Measurements from ENCODE around the gene HOXD11.

Gene HOXD11

DNA sequence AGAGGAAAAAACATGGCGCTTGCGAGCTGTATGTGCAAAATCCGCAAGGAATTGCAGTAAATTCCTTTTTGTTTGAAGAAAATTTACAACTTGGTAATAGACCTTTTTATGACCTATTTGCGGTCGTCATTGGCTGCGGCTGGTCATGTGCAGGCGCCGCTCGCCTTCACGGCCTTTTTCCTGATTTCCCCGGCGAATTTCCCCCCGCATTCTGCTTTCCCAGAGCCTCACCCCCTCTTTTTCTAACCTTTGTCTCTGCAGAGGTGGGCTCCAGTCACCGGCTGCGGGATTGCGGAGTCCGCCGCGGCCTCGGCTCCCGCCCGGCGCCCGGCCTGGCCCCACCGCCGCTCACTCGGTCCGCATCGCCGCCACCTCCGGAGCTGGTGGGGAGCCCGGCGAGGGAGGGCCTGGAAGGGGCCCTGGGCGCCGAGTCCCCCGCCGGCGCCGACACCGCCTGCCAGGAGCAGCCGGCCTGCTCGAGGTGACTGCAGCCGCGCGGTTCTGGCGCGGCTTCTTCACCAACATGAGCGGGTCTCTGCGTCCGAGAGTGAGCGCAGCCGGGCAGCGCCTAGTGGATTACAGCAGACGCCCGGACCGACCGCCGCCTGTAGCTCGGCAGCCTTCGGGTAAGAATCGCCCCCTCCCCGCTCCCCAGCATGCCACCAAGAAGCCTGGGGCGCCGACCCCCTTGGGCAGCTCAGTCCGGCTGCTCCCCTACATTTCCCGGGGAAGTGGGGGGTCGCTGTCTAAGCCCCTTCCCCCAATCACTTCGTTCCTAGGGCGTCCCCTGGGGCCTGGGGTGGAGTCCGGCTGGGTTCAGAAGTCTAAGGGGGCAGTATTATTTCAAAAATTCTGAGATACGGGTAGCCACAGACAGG is 29.5 kb downstream of the HOXD11 start:
- no peak for DNase-seq

DNA sequence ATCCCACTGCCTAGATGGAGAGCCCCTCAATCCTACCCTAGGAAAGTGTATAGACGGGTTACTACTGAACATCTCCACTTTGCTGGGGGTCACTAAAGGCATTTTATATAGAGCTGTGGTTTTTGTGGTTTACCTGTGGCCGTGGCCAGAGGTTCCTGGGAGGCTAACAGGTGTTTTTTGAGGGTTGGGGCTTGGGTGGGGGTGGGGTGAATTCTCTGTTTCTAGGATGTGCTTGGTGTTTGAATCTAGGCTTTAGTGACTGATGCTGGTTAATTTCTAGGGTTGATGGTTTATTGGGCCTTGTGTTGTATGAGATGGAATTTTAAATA is 30.1 kb downstream of the HOXD11 start:
- DNase-seq = no peak

- no peak for DNase-seq
Observed at GRCh38 chr2:176137906-176138305, 30.8 kb downstream of the HOXD11 start.

DNA sequence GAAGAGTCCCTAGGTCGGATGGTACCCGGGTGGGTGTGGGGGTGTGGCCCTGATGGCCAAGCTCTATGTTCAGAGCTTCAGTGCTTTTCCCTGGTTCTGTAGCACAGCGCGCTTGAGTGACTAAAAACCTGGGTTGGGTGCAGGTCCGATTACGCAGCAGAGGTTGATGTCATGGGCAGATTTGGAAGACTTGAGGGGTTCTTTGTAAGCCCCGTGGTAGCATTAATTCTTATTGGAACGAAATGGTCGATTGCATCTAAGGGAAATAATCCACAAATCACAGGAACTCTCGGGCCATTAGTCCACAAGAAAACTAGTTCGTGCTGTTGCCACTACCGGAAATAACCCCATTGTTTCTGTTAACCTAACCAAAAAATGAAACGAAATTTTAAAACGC is 31.4 kb downstream of the HOXD11 start:
- DNase-seq = no peak

GRCh38 chr2:176138923-176139660 is 32.0 kb downstream of the HOXD11 start:
- no peak for DNase-seq

- no peak for DNase-seq
Observed at GRCh38 chr2:176139661-176140512, 32.8 kb downstream of the HOXD11 start.

- peak in 2 of 4 experiments; percentile 22 to 53 for DNase-seq
Observed at GRCh38 chr2:176140513-176141317, 33.6 kb downstream of the HOXD11 start.

DNA sequence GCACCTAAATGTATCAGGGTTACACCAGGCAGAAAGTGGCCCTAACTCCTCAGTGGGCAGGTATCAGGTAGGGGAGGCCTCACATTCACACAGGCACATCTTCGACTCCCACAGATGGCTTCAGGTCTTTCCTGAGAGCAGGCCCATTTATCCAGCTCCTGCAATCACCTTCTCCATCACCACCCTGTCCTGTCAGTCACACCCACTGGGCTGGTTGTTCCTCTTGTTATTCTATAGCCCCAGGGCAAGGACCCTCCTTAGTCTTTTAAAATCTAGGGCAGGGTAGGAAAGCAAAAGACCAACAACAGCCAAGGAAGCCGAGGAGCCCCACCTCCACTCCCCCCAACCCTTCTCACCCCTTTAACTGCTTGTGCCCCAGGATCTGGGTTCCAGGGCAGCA is 35.2 kb downstream of the HOXD11 start:
- DNase-seq = no peak

DNA sequence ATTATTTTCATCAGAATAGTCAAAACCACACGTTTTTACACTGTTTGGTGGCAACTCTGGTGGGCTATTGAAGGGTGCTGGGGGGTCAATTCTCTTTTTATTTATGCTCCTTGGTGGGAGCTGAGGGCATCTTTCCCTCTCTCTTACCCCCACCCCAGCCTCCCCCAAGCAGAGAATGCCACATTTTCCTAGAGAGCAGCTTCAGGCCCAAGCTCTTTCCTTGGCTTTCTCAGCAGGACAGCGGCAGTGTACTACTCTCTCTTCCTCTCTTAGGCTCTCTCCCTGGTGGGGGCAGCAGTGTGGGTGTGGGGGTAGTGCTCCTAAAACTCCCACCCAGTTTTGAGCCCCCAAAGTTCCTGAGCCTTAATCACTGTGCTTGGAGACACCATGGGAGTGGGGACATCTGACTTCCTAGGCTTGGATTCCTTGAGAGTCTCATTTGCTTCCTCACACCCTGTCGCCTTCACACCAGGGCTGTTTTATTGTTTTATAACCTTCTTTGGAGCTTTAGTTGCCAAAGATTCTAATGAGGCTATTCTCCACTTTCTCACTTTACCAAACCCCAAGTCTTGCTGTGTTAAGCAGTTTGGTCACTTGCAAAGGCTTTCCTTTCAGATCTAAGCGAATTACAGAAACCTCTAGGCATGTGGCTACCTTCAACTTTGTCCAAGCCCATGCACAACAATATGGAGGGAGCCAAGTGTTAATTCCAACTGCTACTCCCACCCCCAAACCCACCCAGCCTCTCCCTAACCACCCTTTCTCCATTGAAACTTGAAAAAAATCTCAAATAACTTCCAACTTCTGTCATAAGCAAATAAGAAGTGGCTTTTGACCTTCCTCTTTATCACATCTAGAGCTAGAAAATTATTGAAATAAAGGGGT is 38.2 kb downstream of the HOXD11 start:
- DNase-seq = no peak

DNA sequence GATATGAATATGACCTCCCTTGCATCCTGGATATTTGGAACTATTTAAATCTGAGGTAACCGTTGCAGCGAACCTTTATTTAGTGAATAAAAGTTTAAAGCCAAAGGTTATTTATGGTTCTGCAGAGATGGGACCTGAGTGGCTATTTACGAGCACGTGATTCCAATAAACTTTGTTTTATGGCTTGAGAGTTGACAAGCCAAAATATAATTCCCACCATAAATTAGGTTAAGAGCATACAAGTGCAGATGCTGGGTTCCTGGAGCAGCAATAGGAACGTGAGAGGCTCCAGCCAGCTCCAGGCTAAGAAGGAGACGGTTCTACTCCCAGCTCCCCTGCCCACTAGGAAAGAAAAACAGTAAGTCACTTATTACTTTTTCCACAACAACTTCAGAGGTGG is 39.0 kb downstream of the HOXD11 start:
- no peak for DNase-seq

DNA sequence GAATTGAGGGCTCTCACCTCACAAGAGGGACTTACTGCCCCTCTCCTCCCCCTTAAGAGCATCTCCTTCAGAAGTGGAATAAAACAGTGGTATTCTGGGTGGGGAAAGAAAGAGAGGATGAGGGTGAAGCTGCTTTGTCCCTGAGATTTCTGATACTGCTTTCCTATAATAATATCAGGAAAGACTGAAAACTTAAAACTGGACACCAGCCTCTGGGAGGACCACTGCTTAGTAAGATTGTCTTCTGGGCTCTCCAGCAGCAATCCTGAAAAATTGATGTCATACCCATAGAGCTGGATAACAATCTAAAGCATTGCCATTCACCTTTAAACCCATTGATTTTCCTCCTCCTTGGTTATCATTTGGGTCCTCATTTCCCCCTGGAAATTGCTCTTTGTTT is 39.6 kb downstream of the HOXD11 start:
- DNase-seq = no peak

DNA sequence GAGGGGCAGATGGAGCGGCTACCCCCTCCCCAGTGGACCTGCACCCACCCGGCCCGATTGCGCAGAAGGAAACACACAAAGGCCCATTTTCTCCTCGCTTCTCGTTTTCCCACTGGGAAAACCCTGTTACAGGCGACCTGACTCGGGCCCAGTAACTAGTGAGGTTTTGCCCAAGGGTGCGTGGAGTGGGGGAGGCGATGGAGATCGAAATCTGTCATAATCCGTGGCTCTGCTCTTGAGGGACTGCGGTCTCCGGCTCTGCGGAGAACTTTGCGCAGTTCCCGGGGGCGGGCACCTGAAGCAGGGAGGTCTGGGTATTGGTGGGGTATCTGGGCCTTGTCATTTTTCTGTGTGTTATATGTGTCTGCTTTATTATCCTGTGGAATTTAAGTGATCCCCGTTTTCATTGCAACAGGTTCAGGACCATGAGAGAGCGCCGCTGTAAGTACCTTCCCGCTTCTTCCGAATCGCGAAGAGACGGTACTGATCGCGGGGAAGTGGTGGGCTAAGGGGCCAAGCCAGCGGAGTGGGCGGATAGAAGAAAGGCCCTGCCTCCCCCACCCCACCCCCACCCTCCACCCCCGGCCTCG is 40.2 kb downstream of the HOXD11 start:
- no peak for DNase-seq

GRCh38 chr2:176147800-176148496 is 40.9 kb downstream of the HOXD11 start:
- no peak for DNase-seq

- DNase-seq = no peak
Observed at GRCh38 chr2:176148751-176149421, 41.8 kb downstream of the HOXD11 start.

DNA sequence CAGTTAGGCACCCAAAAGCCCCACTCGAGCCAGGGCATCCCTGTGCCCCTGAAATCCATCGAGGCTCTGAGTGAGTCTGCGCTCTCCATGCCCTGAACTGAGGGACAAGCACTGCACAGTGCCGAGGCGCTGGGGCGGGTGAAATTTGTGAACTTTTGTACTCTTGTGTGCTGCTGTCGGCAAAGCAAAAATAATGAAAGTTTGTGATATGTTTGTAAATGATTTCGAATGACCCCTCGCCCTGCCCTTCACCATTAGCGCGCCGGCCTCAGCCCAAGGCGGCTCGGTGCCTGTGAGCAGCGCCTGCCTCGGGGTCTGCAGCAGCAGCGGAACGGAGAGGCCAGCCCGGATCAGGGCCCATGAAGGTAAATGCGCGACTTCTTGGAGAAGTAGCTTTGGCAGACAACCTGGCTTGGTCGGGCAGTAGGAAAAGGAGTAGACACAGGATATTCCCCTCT is 42.4 kb downstream of the HOXD11 start:
- DNase-seq = no peak

DNA sequence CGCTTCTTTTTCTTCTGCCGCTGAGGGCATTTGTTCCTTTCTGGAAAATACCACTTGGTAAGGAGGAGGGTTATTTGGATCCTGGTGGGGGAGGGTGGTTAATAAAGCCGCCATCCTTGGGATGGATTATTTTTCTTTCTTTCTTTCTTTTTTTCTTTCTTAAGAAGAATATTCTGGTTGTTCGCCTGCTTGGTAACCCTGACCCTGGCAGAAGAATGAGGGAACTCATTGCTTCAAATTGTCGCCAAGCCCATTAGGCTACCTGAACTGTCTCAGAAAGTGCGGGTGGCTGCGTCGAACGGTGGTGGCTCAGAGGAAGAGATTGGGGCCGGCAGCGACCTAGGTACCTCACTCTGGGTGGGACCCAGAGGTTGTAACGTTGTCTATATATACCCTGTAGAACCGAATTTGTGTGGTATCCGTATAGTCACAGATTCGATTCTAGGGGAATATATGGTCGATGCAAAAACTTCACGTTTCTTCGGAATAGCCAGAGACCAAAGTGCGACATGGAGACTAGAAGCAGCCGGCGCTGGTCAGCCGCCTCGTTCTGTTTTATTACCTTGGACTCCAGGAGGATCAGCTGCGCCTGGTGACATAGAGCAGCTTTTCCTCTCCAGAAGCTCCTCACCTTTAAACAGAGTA is 43.0 kb downstream of the HOXD11 start:
- DNase-seq = no peak

GRCh38 chr2:176150584-176151441 is 43.7 kb downstream of the HOXD11 start:
- DNase-seq = no peak
